HG03521 (cell line): ENCODE results near the gene MYO5A.
"Not testable (repeated sequence)": the region's sequence is repeated elsewhere in the genome, so short reads cannot be mapped to it uniquely, and the experiment has no call there.

ENCODE experiments used
- ATAC-seq: cut with Tn5 transposase; IDR thresholded peaks from one replicate; pipeline ENCODE4 v1.9.1; 2021; ENCODE audit warnings: mild to moderate bottlenecking, moderate library complexity; ENCODE audit not compliant: unreplicated experiment

Gene MYO5A

GRCh38 chr15:52295421-52296001, 233.2 kb downstream of the MYO5A start, which contains the start of gene MYO5C:
Gene MYO5C (minus strand): TSS chr15:52295804. CDS start chr15:52295636, 168 bp downstream.
- ATAC-seq = no peak

DNA sequence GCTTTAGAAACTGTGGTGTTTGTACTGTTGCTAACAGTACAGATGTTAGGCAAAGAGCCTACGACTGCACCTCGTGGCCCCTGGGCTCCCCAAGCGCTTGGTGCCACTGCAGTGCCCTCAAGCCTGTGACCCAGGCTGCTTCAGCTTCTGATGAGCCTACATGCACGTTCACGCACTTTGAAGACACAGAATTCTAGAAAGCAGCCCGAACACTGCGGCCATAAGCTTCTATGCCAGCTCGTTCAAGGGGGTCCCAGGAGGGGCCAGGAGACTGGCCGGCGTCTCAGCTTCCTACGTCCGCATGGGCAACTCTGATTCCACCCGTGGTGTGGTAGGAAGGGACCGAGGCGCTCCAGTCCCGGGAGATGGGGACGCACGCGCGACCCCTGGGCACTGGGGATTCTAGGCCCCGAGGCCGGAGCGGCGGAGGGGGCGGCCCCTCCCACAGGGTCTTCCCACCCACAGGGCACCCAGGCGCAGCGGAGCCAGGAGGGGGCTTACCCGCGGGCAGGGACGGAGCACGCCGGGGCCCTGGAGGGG, 233.7 kb downstream of the MYO5A start:
- no peak for ATAC-seq

DNA sequence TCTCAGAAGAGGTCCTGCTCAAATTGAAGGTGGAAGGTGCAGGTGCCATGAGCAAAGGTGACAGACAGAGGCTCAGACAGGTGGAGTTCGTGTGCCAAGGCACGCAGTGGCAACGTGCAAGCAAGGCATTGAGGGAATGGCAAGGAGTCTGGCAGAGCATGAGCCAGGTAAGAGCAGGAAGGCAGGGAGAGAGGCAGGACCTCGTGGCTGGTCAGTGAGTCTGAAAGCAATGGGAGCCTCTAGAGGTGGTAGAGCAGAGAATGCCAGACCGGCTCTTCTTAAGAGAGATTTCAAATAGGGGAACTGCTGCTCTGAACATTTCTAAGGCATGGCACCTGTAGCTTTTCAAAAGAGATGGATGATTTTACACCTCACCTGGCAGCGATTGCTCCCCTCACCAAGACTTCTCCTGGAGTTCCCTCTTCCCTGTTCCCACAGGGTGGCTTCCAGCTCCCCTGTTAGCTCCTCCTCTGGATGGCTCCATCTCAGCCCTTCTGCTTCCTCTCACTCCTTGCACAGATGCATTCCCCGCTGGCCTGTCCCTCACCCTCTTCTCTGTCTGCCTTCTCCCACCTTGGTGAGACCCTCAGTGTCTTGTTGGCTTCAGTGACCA, 235.8 kb downstream of the MYO5A start:
- ATAC-seq = no peak

GRCh38 chr15:52291204-52291603, 237.5 kb downstream of the MYO5A start:
- ATAC-seq = no peak

DNA sequence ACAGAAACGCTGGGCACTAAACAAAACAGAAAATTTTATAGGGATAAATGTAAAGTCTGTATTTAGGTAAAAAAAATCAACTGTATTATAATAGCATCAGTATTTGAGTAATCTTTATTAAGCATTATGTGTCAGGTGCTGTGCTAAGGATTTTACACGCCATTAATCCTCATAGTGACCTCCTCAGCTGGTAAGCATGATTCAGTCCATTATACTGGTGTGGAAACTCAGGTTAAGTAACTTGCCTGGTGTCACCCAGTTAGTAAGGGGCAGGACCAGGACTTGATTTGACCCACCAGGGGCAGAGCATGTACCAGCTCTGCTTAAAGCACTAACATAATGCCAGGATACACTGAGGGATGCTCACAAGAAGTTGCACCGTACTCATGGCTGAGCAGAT, 237.9 kb downstream of the MYO5A start:
- no peak for ATAC-seq

DNA sequence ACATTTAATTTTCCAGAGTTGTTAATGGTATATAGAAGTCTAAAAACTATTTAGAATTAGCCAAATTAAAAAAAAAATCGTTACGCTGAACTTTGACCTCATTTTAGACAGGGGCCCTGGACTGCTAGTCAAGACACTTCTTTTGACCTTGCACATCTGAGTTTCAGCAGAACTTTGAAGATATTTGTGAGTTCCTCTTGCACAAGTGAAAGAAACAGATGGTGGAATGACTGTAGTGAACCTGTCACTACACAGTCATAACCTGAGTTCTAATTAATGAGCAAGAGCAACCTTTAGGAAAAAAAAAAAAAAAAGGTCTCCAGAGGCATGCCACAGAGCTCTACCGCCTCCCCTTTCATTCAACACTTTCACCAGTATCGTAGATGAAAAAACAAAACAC, 238.4 kb downstream of the MYO5A start:
- no peak for ATAC-seq

GRCh38 chr15:52289629-52290081, 239.0 kb downstream of the MYO5A start:
- ATAC-seq = no peak

DNA sequence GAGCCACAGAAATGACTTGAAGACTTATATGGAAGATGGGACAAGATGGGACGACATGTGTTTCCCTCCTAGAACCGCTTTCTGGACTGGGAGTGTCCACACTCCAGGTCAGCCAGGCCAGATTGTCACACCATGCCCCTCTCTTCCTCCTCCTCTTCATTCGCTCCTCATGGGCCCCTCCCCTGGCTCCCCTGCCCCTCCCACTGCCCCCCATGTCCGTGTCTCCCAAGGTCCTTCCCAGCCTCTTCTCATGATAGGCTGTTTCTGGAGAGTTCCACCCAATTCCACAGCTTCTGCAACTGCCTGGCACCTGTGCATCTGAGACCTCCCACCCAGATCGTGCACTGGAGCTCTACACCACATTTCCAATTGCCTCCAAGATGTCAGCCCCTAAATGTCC, 239.7 kb downstream of the MYO5A start:
- ATAC-seq = no peak

DNA sequence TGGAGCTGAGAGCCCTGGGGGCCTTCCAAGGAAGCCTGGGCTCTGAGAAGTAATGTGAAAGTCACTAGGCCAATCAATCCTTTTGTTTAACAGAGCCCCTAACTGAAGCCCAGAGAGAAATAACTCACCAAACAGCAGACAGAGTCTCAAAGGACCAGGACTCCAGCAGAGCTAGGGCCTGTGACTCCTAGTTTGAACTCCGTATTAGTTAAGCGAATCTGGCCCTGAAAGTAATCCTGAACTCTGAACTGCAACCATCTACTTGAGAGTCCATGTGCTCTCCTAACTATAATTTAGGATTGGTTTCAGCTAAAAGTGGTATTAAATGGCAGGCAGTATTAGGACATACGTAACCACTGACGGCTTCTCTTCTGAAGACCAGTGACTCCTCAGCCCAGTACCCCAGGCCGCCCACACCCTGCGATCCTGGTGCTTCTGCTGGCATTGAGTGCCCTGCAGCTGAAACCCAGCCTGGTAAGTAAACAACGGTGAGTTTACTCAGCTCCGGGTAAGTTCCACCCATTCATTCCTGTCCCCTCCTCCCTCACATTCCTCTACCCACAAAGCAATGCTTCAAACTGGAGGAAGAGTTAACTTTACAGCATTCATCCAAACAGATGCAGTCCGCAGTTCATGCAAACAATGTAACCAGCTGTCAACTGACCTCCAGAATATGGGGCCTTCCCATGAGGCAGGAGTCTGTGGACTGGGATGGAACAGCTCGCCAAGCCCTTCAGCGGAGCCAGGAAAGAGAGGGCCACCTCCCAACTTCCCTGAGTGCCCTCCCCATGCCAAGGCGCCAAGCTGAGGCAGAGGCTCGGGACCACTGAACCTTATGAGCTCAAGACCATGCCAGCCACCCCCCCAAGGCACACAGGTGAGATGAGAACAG, 240.4 kb downstream of the MYO5A start:
- no peak for ATAC-seq

DNA sequence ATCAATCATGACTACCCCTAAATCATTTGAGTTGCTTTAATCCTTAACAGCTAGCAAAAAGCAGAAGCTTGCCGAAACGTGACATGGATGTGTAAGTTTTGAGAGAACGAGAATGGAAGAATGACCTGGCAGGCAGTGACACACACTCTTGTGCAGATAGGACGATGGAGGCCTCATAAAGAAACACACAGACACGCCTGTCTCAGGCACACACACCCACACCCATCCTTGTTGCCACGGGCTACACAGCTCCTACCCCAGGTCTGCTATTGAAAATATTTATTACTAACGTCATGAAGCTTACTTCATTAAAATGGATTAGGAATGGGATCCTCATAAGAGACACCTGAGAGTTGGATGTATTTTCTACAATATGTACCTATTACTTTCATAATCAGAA, 241.6 kb downstream of the MYO5A start:
- no peak for ATAC-seq

DNA sequence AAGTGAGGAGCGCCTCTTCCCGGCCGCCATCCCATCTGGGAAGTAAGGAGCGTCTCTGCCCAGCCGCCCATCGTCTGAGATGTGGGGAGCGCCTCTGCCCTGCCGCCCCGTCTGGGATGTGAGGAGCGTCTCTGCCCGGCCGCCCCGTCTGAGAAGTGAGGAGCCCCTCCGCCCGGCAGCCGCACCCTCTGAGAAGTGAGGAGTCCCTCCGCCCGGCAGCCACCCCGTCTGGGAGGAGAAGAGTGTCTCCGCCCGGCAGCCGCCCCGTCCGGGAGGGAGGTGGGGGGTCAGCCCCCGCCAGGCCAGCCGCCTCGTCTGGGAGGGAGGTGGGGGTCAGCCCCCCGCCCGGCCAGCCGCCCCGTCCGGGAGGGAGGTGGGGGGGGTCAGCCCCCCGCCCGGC, 242.7 kb downstream of the MYO5A start:
- not testable (repeated sequence) for ATAC-seq

GRCh38 chr15:52284164-52284563, 244.5 kb downstream of the MYO5A start:
- ATAC-seq = no peak

- ATAC-seq = no peak
Measured at GRCh38 chr15:52283281-52283680, 245.4 kb downstream of the MYO5A start.

DNA sequence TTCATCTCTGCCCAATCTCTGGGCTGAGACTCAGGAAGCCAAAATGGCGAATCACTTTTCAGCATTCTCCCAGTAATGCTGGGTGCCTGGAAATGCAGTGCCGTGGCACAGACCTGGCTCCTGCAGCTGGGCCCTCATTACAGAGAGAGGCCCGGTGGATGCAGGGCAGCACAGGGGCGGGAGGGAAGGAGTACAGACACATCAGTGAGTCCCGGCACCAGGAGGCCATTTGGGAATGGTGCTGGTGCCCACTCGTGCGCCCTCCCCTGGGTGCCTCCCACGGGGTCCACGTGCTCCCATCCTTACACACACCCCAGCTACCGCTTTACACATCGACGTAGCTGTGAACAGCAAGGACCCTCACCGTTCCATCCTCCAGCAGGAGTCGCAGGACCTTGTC, 246.3 kb downstream of the MYO5A start:
- ATAC-seq = no peak

GRCh38 chr15:52281085-52282035, 247.3 kb downstream of the MYO5A start:
- no peak for ATAC-seq

DNA sequence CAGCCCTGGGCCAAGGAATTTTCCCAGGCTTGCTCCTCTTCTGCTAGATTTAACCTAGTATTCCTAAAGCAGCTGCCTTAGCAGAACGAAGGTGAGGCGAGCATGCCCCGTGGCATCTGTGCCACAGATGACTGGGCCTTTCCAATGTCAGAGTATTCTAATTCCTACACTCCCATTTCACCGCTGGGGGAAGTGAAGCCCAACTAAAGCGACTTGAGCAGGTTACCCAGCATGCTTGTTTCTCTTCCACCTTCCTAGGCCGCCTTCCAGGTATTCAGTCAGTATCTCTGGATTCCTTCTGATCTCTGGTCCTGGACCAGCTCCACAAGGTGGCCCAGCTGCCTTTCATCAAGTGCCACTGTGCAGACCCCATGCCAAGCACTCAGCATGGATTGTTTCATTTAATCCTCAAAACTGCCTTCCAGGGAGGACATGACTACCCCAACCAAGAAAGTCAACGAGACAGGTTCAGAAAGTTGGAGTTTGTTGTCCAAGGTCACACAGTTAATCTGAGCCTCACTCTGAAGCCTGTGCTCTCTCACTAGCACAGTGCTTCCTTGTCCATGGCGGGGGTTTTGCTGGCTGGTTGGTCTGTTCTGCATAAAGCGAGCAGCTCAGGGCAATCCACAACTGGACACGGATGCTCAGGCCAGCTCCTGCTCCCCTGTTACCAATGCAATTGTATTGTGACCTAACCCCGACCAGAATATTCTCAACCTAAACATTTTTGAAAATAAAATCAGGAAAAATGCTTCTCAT, 248.2 kb downstream of the MYO5A start:
- no peak for ATAC-seq

DNA sequence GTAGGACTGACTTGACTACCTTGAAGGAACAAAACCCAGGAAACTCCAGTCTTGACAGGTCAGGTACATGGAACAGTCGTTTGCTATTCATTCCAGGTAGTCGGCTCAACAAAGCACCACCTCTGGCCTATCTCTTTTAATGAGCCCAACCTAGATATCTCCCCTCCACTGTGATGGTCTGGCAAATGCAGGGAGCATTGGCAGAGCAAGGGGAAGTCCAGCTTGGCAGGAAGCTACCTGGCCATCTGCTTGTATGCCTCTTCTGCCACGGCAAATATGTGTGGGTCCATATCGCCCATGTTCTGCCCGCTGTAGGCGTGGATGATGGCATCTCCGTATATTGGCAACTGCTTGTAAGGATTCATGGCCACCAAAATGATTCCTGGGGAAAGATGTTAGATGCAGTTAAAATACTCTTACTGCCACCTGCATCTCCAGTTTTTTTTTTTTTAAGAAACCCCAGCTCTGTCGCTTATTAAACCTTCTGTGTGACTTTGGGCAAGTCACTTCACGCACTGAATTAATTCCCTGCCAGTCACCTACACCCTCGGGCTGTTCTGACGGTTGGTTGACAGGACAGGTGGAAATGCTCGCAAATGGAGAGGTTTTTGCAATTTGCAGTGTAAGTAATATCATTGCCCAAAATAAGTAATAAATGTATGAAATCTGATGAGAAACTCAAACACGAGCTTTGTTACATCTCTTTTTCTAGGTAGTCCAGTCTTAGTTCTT, 249.9 kb downstream of the MYO5A start:
- no peak for ATAC-seq

DNA sequence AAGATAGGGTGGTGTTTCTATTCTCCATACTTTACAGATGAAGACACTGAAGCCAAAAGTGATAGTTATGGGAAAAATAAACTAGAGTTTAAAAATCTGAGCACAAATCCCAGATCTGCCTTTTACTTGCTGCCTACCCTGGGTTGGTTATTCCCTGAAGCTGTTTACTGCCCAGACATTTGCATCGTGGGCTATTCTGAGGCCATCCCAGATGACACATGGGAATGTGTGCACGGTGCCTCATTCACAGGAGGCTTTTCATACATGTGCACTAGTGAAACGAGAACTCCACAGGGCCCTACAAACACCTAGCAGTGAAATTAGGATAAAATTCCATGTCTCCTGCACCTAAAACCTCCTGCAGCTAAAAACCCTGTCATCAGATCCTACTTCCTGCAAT, 250.5 kb downstream of the MYO5A start:
- no peak for ATAC-seq

GRCh38 chr15:52277575-52277974, 251.1 kb downstream of the MYO5A start:
- ATAC-seq = no peak
